Measurements from ENCODE around the gene RBM15B. TPM values are rescaled to one million over a fixed set of nuclear protein-coding genes. Genes with fewer than 3 reads are reported as not detected.

Gene RBM15B
- total and polyA plus RNA-seq, 2 donors (not counting 1 experiment from before 2014, with no cell fraction given) = 10.8 to 29.5 TPM

GRCh38 chr3:51408813-51409212, 17.7 kb downstream of the RBM15B start:
- ChIA-PET POLR2A (no interaction called here), CTCF (no interaction called here)
- Histone ChIP-seq H3K4me1 (ENCODE audit: control insufficient read depth in 2 of 2, insufficient read depth in 2 of 2, low read length in 2 of 2) (no peaks in the 10 kb centered on the region), H3K27ac (ENCODE audit: low read length in 2 of 2) (no peak overlapping the region), H3K36me3 (replicated peaks in 1 of 2; ENCODE audit: control extremely low read depth in 1 of 2, control insufficient read depth in 1 of 2, extremely low read depth in 1 of 2, insufficient read depth in 2 of 2, low read length in 1 of 2) (peaks cover 19 to 72% of the 10 kb centered on the region in 2 experiments), H3K9ac (ENCODE audit: low read length) (no peak overlapping the region), H4K20me1 (ENCODE audit: control insufficient read depth, insufficient read depth, low read length, poor library complexity, severe bottlenecking) (peaks cover 5% of the 10 kb centered on the region), H3K27me3 (replicated peaks in 1 of 4; ENCODE audit: control extremely low read depth in 1 of 4, control insufficient read depth in 3 of 4, insufficient read depth in 4 of 4, low read length in 3 of 4) (no peaks in the 10 kb centered on the region), H3K79me2 (ENCODE audit: control insufficient read depth, insufficient read depth, low read length) (peaks cover 24% of the 10 kb centered on the region), H3K4me3 (ENCODE audit: control extremely low read depth in 1 of 5, extremely low read depth in 1 of 5, insufficient read depth in 1 of 5, low read depth in 2 of 5, low read length in 4 of 5) (no peak overlapping the region), H2AFZ (ENCODE audit: insufficient read depth, low read depth, low read length, poor library complexity, severe bottlenecking) (no peak overlapping the region), H3K9me3 (ENCODE audit: control extremely low read depth in 1 of 3, control insufficient read depth in 2 of 3, insufficient read depth in 1 of 3, low read length in 2 of 3) (no peaks in the 10 kb centered on the region), H3K4me2 (replicated peaks; ENCODE audit: low read depth, low read length, poor library complexity, severe bottlenecking) (no peak overlapping the region)
- intact Hi-C loops (cut with micrococcal nuclease) = no loop called here
- Mint-ChIP-seq H3K27me3 (no peaks in the 10 kb centered on the region), H3K27ac (no peak overlapping the region), H3K4me1 (no peaks in the 10 kb centered on the region), H3K9me3 (ENCODE audit: insufficient read depth) (no peaks in the 10 kb centered on the region), H3K4me3 (no peak overlapping the region)
- DNase-seq (no peak), ATAC-seq (ENCODE audit: low read depth) (no peak)
- TF ChIP-seq EZH2 (IDR thresholded peaks at IDR 0.05; ENCODE audit: borderline replicate concordance, insufficient read depth, low read depth, low read length, poor library complexity, severe bottlenecking) = no peak
- no peak for TF ChIP-seq CTCF (IDR thresholded peaks at IDR 0.05)
- WGBS (ENCODE audit: insufficient coverage) = 100% methylated on average over 2 of the region's 2 CpGs

DNA sequence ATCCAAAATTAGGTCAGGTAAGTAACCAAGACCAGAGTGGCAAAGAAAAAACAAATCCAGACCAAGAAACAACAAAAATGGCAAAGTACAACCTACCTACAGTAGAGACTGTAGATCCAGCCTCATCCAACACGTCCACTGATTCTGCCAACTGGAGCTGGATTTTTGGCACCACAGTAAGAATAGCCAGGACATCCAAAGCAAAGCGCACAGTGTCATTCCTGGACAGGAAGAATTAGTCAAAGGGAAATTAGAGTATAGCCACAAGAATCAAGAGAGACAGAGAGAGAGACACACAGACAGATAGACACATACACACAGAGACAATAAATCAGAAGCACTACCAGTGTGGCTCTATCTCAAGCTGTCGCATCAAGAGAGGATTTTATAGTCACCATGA, 31.1 kb downstream of the RBM15B start:
- ChIA-PET CTCF (interaction anchor here (1.0 kb wide), 1 partner anchor 12 kb away, joined by 4 read pairs; no protein-coding TSS in a partner anchor), POLR2A (no interaction called here)
- no peak for TF ChIP-seq EZH2 (IDR thresholded peaks at IDR 0.05; ENCODE audit: borderline replicate concordance, insufficient read depth, low read depth, low read length, poor library complexity, severe bottlenecking)
- no peak for TF ChIP-seq CTCF (IDR thresholded peaks at IDR 0.05)
- 100% methylated on average over 1 of the region's 3 CpGs for WGBS (ENCODE audit: insufficient coverage)
- Histone ChIP-seq H3K9ac (ENCODE audit: low read length) (no peak overlapping the region), H3K4me2 (replicated peaks; ENCODE audit: low read depth, low read length, poor library complexity, severe bottlenecking) (no peak overlapping the region), H3K36me3 (replicated peaks in 1 of 2; ENCODE audit: control extremely low read depth in 1 of 2, control insufficient read depth in 1 of 2, extremely low read depth in 1 of 2, insufficient read depth in 2 of 2, low read length in 1 of 2) (peaks cover 0 to 56% of the 10 kb centered on the region in 2 experiments), H3K4me3 (ENCODE audit: control extremely low read depth in 1 of 5, extremely low read depth in 1 of 5, insufficient read depth in 1 of 5, low read depth in 2 of 5, low read length in 4 of 5) (no peak overlapping the region), H3K4me1 (ENCODE audit: control insufficient read depth in 2 of 2, insufficient read depth in 2 of 2, low read length in 2 of 2) (no peaks in the 10 kb centered on the region), H3K9me3 (ENCODE audit: control extremely low read depth in 1 of 3, control insufficient read depth in 2 of 3, insufficient read depth in 1 of 3, low read length in 2 of 3) (no peaks in the 10 kb centered on the region), H4K20me1 (ENCODE audit: control insufficient read depth, insufficient read depth, low read length, poor library complexity, severe bottlenecking) (no peaks in the 10 kb centered on the region), H3K79me2 (ENCODE audit: control insufficient read depth, insufficient read depth, low read length) (no peaks in the 10 kb centered on the region), H3K27ac (ENCODE audit: low read length in 2 of 2) (no peak overlapping the region), H3K27me3 (replicated peaks in 1 of 4; ENCODE audit: control extremely low read depth in 1 of 4, control insufficient read depth in 3 of 4, insufficient read depth in 4 of 4, low read length in 3 of 4) (no peaks in the 10 kb centered on the region), H2AFZ (ENCODE audit: insufficient read depth, low read depth, low read length, poor library complexity, severe bottlenecking) (no peak overlapping the region)
- Mint-ChIP-seq H3K9me3 (ENCODE audit: insufficient read depth) (no peaks in the 10 kb centered on the region), H3K27ac (no peak overlapping the region), H3K4me1 (no peaks in the 10 kb centered on the region), H3K4me3 (no peak overlapping the region), H3K27me3 (no peaks in the 10 kb centered on the region)
- DNase-seq = no peak
- ATAC-seq (ENCODE audit: low read depth) = no peak
- intact Hi-C loops (cut with micrococcal nuclease) = no loop called here
